GM21447 (cell line): ENCODE measurements around the gene KBTBD12.
"Not testable (repeated sequence)": the region's sequence is repeated elsewhere in the genome, so short reads cannot be mapped to it uniquely, and the experiment has no call there.

Experiments
- ATAC-seq: cut with Tn5 transposase; IDR thresholded peaks from one replicate; pipeline ENCODE4 v1.9.1; 2021; ENCODE audit not compliant: unreplicated experiment

KBTBD12 gene, protein sequence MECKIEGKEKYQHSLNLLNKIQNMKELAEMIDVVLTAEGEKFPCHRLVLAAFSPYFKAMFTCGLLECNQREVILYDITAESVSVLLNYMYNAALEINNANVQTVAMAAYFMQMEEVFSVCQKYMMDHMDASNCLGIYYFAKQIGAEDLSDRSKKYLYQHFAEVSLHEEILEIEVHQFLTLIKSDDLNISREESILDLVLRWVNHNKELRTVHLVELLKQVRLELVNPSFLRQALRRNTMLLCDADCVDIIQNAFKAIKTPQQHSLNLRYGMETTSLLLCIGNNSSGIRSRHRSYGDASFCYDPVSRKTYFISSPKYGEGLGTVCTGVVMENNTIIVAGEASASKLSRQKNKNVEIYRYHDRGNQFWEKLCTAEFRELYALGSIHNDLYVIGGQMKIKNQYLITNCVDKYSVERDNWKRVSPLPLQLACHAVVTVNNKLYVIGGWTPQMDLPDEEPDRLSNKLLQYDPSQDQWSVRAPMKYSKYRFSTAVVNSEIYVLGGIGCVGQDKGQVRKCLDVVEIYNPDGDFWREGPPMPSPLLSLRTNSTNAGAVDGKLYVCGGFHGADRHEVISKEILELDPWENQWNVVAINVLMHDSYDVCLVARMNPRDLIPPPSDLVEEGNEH

DNA sequence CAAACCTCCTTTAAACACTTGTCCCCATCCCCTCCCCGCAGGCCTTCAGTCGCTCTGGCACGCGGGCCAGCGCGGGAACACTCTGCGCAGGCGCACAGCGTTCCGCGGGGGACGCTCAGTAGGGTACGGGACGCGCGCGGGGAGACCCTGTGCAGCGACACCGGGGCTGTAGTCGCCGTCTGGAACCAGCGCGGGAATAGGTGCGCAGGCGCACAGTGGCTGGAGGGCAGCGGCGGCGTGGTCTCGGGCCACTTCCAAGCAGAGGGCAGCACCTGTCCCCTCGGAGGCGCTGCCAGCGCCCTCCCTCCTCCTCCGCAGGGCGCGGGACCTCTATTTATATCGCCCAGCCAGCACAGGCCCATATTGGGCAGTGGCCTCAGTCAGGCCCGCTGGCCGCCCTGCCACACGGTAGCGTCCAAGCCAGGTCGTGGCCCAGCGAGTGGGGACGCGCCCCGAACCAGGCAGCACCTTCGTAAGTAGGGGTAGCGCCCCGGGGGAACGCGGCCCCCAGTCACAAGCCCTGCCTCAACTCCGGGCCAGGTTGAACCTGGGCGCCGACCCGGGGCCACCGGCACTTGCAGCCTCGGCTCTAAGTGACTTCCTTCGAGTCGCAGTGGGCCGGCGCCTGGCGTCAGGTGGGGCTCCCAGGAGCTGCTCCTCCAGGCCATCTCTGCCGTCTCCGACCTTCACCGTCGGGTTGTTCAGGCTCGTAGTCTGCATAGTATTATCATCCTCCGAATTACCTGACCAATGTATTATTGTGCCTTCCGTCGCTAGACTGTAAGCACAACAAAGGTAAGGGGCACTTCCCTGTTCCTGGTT lies at the start of gene KBTBD12:
TSS of gene KBTBD12 (plus strand) at position 118 of the 822 bp plus-strand sequence. CDS start 7,830 bp downstream, outside the sequence.
- ATAC-seq = no peak

DNA sequence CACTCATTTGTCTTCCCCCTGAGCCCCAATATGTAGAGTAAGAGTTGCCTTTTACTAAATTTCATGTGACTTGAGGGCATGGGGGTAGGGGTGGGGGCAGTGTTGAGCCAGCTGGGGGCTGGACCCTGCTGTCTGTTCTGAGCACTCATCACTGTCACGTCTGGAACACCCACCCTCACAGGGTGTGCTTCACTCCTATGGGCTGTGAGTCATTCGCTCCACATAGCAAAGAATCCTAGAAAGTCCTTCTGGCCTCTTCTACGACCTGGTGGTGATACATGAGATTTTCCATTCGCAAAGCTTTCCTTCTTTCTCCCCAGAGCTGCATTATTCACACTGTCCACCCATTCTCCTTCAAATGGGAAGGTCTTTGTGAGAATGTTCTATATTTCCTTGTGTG lies 49.1 kb upstream of the KBTBD12 start:
- ATAC-seq = no peak

DNA sequence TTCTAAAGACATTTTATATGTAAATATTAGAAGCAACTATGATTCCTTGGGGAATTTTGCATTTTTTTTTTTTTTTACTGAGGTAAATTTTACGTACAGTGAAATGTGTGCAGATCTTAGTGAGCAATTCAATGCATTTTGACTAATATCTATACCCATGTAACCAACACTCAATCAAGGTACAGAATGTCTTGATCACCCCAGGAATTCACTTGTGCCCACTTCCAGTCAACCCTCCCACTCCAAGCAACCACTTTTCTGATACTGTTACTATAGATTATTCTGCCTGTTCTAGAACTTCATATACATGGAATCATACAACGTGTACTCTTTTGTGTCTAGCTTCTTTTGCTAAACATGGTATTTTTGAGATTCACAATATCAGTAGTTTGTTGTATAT lies 47.6 kb upstream of the KBTBD12 start:
- no peak for ATAC-seq

DNA sequence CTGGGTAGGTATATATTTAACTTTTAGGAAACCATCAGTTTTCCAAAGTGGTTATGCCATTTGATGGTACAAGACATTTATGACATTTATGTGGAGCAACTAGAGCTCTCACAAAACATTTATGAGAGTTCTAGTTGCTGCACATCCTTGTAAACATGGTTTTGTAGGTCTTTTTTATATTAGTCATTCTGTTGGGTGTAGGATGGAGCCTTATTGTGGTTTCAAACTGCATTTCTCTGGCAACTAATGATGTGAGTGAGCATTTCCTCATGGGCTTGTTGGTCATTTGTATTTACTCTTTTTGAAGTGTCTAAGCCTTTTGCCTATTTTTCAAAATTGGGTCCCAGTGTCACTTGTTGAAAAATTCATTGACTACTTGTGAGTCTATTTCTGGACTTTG lies 47.0 kb upstream of the KBTBD12 start:
- no peak for ATAC-seq

DNA sequence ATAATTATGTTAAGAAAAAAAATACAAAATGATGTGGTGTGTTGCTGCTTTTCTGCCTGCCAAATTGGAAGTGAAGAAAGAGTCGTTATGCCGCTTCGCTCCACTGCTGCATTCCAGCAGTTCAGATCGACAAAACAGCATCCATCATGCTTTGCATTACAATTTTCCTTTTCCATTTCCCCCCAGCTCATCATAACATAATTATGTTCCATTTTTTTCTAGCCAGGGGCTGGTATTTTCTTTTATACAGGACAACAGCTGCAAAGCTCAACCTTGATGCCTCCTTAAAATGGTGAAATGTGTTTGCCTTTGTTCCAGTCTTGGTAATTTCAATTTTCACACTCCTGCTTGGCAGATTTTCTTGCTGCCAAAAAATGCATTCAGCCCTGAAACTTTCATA lies 44.9 kb upstream of the KBTBD12 start:
- no peak for ATAC-seq

DNA sequence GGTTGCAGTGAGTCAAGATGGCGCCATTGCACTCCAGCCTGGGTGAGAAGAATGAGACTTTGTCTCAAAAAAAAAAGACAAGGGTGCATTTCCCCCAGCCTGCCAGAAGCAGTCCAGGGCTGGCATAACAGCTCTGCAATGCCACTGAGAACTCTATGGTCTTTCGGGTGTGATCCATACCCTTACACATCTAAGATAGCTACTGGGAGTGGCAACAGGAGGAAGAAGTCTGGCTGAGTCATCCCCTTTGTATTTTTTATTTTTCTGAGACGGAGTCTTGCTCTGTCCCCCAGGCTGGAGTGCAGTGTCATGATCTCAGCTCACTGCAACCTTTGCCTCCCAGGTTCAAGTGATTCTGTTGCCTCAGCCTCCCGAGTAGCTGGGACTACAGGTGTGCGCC lies 40.9 kb upstream of the KBTBD12 start:
- not testable (repeated sequence) for ATAC-seq

DNA sequence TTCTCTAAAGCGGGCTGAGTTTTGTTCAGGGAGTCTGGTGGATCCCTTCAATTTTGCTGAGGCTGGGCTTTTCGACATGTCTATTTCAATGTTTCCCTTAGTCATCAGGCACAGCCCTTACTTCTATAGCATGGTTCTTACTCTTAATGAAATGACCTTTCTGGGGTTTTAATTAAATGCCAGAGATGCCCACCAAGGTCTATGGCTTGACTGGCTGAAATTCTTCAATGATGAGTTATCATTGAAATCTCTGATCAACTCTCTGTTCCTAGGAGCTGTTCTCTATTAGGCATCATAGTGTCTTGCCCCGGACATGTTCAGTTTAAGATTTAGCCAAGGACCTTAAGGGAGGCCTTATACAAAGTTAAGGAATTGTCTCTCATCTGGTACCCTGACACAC lies 33.4 kb upstream of the KBTBD12 start:
- ATAC-seq = no peak

DNA sequence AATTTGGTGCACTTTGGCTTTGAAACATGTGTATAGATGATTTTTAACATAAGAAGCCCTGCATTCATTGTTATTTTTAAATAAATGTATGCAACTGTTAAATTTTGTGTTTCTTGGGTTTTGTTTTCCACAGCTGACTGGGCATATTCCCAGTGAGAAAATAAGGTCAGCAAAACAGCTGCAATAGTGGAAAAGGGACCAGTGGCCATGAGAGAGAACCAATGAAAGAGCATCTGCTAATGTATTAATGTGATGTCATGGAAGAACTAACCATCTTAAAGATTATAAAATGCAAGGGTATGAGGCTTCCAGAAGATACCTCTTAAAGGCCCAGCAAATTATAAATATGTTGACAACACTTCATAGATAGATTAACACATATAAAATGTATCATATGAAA lies 31.0 kb upstream of the KBTBD12 start:
- no peak for ATAC-seq

DNA sequence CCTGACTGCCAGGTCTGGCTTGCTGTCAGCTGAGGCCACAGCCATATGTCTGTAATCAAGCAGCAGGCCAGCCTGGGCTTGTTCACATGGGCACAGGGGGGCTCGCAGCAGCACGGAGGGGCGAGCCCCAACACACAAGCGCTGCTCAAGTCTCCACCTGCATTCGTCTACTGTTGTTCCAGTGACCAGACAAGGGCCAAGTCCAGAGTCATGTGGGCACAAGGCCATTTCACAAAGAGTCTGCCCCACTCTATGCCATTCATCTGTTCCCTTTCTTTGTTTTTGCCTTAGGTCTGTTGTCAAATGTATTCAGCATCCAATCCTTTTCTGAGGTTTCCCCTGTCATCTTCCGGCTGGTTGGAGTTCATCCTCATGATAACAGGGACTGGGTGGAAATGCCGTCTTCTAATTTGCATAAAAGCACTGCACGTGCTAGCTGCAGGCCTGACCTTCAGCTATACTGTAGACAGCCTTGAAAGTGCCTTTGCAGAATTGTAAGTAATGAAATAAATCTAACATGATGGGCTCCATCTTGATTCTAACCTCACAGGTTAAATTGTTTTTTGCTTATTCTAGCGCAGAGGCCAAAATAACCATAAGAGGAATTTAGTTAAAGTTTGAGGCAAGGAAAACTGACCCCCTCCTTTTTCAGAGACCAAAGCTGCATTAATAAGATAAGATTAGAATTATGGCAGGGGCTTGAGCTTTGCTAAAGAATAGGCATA lies 28.6 kb upstream of the KBTBD12 start:
- ATAC-seq = no peak

DNA sequence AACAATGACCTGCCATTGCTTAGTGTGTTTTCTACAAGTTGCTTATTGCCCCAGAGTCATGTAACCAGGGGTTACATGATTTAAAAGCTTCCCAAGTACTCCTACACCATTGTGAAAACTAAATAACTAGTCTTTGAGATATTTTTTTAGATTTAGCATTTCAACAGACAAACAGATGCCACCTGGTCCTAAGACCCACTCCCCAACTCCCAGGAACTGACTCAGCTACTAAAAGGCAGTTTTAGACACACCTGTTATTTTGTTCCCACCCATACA lies 28.1 kb upstream of the KBTBD12 start:
- ATAC-seq = no peak

DNA sequence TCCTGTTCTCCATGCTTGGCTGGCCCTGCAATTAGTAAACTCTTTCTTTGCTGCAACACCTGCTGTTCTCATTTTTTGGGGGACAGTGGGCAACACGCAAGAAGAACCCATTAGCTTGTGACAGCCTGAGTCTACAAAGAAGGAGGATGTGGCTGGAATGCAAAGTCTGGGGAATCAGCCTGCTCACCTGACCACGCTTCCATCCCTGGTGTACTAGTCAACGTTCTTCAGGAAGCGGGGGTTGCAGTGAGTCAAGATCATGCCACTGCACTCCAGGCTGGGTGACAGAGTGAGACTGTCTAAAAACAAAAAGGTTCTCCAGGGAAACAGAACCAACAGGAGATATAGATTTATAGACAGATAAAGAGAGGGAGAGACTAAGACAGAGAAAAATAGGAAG lies 27.7 kb upstream of the KBTBD12 start:
- ATAC-seq = no peak

DNA sequence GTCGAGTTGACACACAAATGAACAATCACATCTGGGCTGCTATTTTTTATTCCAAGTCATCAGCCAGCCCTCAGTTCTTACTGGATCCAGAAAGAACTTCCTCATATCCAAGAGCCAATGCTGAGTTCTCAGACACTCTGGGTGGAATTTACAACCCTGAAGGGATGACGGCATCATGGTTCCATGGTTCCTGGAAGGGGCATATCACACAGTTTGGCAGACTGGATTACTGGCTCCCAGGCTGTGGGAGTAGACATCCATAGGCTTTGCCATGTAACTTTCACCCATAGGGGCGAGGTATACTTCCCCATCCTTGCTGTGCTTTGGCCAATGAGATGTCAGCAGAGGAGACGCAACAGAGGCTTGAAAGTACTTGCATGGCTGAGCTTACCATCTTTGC lies 26.9 kb upstream of the KBTBD12 start:
- ATAC-seq = no peak

DNA sequence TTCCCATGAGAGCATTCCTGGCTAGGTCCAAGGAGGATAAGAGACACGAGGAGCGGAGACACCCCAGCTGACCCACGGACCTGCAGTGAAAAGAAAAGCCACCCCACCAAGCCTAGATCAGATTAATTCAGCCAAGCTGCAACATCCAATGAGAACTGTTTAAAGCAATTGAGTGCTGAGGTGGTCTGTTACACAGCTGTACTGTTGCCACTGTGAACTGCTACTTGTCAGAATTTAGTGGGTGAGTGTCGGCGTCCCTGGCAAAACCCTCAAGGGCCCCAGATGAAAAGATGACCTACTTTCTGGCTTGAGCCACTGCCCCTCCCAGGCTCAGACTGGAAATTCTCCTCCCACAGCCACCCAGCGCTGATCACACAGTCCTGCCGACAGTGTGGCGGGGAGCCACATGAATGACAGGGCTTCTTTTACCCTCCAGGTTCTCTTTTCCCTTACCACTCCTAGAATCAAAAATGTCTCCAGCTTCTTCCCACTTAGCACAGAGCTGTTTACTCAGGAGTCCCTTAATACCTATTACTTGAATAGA lies 26.4 kb upstream of the KBTBD12 start:
- no peak for ATAC-seq

DNA sequence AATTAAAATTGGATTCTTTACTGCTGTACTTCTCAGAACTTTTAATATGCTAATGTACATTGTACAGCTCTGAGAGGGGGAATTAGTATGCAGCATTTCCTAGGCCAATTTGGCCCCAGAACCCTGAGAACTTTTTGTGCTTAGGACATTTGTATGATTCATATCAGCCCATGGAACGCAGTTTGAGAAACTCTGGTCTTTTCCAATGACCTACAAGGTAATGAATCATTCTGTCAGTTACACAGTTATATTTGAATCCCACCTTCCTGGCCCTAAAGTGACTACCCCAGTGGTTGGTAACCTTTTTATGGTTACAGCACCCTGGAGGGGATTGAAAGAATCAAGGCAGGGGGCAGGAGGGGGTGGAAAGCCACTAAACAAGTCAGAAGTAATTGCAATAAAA lies 25.6 kb upstream of the KBTBD12 start:
- no peak for ATAC-seq

DNA sequence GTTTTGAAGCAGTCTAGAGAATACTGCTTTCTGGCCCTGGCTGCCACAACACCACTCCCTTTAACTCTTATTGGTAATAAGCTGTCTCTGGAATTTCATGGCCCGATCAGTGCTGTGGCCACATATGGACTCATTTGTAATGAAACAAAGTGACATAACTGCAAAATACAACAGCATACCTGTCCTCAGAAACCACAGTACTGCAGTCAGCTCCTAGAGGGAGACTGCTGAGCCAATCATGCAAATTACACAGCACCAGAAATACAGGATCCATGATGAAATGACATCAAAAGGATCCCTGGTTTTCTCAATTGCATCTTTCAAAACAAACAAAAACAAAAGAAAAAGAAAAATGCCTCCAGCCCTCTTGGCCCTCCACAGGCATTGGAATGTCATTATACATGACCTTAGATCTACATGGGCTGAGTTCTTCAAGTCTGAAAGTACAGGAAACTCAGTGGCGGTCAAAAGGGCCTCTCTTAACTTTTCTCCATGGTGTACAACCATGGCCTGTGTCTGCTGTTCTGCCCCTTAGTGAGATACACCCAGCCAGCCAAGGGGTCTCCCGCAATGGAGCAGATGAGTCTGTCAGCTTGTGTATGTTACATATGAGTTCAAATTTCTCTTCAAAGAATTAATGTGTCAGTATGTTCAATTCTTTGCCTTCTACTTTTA lies 24.9 kb upstream of the KBTBD12 start:
- no peak for ATAC-seq

DNA sequence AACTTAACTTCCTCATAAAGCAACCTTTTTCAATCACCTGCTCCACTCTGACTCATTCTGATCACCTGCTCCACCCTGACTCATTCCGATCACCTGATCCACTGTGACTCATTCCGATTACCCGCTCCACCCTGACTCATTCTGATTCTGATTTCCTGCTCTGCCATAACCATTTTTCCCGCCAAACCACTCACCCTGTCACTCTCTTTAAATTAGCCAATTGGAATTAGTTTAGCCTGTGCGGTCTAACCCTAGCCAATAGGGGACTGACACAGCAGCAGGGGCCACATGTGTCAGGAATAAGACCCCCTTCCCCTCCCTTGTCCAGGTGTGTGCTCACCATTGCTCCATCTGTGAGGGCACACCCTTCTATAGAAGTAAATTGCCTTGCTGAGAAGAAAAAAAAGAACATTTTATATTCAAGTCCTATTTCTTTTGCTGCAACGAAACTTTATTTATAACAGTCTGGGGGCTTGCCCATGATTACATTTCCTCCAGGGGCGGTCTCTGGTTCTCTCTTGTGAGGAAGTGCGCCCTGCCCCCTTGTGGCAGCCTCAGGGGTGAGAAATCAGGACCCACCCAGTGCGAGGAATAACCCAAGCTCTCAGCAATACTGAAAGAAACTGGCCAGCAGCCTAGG lies 24.3 kb upstream of the KBTBD12 start:
- not testable (repeated sequence) for ATAC-seq

DNA sequence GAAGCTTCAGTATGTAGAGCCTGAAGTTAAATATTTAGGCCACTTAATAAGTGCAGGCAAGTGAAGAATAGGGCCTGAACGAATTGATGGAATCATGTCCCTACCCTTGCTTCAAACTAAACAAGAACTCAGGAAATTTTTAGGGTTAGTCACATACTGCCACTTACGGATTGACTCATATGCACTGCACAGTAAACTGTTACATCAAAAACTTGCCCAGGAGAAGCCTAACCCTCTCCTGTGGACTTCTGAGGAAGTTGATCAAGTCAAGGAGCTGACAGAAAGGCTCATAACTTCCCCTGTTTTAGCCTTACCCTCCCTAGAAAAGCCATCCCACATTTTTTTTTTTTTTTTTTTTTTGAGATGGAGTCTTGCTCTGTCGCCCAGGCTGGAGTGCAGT lies 20.6 kb upstream of the KBTBD12 start:
- no peak for ATAC-seq

DNA sequence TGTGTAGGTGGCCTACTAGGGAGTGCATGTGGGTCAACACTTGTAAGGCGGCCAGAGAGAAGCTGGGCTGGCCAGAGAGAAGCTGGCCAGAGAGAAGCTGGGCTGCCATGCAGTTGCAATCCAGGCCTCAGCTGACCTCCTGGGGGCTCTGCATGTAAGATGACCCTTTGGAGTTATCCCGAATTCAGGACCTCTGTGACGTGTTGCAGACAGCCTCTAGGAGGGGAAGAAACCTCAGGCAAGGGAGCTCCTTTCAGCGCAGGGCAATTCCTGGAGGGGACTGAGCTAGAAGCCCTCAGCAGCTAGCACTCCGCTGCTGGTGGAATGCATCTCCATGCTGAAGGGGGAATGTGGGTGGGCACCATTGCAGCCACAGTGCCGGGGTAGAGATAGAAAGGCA lies 15.8 kb upstream of the KBTBD12 start:
- no peak for ATAC-seq

DNA sequence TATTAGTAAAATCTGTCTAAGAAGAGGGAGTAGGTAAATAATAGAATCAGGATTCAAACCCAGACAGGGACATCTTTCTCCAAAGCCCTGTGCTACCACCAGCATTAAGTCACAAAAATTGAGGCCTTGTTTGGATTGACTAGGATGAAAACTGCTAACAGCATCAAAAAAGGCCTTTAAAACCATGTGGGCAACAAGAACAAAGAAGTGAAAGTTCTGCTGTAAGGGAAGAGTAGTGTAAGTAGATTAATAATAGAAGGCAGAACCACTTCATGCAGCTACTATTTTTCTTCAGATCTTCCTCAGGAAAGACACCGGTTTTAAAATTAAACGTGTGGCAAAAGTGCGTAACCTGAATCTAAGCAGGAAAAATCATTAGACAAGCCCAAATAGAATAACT lies 15.3 kb upstream of the KBTBD12 start:
- no peak for ATAC-seq

DNA sequence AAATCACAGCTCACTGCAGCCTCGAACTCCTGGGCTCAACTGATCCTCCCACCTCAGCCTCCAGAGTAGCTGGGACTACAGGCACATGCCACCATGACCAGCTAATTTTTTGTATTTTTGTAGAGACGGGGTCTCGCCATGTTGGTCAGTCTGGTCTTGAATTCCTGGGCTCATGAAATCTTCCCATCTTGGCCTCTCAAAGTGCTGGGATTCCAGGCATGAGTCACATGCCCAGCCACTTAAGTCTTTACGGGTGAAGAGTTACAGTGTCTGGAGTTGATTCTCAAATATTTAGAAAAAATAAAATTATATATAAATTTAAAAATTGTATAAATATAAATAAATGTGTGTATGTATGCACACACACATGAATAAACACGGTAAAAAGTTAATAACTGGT lies 14.5 kb upstream of the KBTBD12 start:
- ATAC-seq = no peak
